HCEC 1CT (cell line): ENCODE data around the gene TBRG4.

ENCODE experiments used
- DNase-seq: peaks from one replicate; pipeline ENCODE4 v3.0.0-alpha.2; 2017

The TBRG4 gene

DNA sequence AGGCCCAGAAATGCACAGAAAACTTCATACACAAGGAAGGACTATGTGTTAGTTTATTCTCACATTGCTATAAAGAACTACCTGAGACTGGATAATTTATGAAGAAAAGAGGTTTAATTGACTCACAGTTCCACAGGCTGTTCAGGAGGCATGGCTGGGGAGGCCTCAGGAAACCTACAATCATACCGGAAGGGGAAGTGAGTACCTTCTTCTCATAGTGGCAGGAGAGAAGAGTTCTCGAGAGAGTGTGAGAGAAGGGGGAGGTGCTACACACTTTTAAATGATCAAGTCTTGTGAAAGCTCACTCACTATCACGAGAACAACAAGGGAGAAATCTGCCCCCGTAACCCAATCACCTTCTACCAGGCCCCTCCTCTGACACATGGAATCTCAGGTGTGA, 29.3 kb upstream of the TBRG4 start:
- DNase-seq: no peak

DNA sequence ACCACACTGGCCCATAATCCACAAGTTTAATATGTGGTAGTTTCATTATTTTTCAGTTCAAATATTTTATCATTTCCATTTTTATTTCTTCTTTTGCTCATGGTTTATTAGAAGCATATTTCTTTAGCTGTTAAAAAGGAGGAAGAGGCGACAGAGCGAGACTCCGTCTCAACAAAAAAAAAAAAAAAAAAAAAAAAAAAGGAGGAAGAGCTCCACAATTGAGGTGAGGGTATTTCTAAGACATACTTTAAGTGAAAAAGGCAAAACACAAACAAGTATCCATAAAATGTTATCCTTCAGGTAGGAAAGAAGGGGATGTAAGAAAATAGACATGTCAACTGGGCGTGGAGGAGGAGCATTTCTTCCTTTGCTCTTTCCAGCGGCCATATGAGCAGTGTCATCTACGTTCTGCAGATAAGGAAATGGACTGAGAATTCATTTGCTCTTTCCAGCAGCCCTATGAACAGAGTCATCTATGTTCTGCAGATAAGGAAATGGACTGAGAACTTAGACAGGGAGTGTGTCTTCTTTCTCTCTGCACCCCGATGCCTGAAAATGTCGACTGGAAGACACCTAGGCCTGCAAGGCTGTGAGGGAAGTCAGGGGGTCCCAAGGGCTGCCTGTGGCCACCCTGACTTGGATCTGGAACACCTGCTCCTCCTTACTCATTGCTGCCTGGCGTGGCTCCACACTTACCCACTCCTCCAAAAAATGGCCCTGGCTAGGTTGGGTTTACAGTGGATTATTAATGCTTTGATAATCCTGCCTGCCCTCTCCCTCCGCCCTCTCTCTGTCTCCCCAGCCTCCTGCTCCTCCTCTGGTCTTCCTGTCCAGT, 27.2 kb upstream of the TBRG4 start:
- DNase-seq: no peak

DNA sequence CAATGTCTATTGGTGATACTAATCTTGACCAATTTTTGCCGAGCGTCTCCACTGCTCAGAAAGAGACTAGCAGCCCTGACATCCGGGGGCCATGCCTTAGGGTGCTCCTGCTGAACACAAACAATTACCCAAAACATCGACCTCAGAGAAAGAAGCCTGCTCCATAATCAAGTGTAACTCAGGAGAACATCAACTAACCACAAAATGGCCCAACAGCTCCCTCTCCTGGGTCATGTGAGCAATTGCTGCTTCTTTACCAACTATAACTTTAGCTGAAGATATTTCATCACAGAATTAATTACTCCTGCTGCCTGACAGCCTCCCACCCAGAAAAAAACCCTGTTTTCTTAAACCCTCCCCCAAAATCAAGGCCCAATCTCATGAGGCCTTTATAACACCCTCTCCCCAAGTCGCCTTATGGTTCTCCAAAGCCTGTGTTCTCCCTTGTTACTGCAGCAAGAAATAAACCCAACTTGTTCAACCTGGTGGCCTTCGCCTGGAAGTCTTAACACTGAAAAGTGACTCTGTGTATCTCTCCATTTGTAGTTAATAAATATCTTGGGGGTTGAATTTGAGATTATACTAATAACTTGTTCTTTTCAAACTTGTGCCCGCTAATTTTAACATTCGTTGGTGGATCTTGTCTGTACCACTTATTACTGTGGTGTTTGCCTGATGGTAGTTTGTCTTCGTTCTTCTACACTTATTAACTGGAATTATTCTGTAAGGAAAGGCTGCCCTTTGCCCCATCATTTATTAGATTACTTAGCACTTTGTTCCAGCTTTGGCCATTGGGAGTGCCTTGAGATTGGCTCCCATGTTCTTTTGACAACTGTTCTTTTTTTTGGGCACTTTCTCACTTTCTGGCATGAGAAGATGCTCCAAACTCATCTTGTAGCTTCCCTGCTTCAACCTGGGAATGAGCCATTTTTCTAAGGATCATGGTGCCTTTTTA, 24.9 kb upstream of the TBRG4 start:
- DNase-seq: peak; percentile 53

GRCh38 chr7:45133877-45134276, 22.4 kb upstream of the TBRG4 start:
- DNase-seq: no peak

DNA sequence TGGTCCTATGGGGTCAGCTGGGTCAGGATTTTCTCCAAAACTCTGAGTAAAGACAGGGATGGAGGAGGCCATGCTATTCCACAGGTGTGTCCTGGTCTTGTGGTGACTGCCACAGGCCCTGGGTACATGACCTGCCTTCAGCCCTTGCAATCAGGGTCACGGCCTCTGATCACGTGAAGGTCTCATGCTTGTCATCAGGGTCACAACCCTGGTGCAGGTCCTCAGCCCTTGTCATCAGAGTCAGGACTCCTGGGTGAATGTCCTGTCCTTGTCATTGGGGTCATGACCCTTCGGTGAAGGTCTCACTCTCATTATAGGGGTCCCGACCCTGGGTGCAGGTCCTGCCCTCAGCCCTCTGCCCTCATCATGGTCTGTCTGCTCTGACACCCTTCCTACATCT, 21.9 kb upstream of the TBRG4 start:
- no peak for DNase-seq

DNA sequence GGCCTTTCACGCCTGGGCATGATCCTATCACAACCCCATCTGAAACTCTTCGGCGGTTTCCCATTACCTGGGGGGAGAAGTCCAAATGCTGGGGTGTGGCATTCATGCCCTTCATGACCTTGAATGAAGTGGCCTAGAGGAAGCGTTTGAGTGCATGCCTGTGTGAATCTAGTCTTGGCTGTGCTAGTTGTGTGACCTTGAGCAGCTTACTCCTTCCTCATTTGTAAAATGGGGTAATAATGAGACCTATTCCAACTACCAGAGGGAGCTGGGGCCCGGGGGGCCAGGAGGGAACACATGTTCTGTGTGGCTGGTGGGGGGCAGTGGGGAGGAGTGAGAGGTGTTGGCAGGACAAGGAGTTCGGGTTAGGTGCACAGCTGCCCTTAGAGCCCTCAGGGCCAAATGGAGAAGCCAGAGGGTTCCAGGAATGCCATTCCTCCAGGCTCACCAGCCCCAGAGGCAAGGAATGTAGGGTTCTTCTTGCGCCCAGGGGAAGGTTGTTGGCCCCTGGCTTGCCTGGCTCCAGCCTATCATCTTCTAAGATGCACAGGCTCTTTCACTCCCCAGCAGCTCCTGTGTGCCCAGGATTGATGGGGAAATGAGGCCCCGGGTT, 21.3 kb upstream of the TBRG4 start:
- no peak for DNase-seq

DNA sequence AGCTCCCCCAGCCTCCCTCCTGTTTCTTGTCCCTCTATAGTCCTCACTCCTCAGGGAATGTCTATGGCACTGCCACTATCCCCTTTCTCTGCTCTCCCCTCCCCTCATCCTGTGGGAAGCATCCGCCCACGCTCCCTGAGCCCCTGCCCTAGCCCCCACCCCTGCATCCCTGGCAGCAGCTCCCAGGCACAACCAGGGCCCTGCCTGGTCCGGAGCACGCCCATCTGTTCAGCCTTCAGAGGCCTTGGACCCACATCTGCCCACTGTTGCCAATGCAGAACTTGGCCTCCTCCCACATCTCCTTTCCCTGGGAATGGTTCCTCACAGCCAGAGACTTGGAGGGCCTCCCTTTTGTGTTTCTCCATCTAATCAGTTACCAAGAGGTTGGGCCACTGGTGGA, 20.4 kb upstream of the TBRG4 start:
- DNase-seq: no peak

- no peak for DNase-seq
Observed at GRCh38 chr7:45130910-45131309, 19.4 kb upstream of the TBRG4 start.

GRCh38 chr7:45129906-45130305, 18.4 kb upstream of the TBRG4 start:
- no peak for DNase-seq

DNA sequence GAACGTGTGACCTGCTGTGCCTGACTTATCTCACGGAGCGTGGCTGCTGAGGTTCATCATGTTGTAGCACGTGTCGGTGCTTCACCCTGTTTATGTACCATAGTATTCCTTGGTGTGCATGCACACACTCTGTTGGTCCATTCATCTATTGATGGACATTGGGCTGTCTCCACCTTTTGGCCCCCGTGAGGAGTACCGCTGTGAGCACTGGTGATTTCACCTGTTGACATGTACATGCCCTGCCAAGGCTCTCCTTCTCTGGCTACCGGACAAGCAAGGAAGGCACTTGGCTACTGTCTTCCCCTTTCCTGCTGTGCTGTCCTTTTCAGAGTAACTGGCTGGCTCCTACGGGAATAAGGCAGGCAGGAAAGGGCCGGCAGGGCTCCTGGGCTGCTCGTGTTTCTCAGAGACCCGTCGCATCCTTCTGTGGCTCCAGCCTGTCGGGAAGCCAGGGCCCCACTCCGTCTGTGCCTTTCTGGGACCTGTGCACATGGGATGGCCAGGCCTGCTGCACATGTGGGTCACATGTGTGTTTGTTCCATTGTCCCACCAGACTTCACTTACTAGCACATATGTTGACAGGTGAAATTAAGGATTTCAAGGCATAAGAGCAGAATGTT, 17.8 kb upstream of the TBRG4 start:
- DNase-seq: no peak

- no peak for DNase-seq
Observed at GRCh38 chr7:45126920-45127319, 15.4 kb upstream of the TBRG4 start.

DNA sequence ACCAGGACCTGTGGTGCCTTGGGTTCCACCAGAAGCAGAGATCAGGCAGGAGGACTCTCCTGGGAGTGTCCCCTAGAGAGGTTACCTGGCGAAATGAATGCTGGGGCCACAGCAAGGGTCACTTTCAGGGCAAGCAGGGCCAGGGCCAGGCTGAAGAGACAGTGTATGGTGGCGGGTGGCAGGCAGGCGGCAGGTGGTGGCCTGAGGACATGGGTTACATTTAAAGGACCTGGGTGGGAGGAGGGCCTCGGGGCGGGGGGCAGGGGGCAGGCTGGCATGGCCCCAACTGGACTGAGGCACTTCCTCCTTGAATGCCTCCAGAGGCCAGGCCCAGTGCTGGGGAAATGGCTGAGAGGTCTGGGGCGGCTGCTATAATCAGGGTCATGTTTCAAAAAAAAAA, 14.7 kb upstream of the TBRG4 start:
- no peak for DNase-seq

- no peak for DNase-seq
Observed at GRCh38 chr7:45125193-45125904, 13.9 kb upstream of the TBRG4 start.

GRCh38 chr7:45123913-45124710, 12.6 kb upstream of the TBRG4 start:
- DNase-seq: no peak

DNA sequence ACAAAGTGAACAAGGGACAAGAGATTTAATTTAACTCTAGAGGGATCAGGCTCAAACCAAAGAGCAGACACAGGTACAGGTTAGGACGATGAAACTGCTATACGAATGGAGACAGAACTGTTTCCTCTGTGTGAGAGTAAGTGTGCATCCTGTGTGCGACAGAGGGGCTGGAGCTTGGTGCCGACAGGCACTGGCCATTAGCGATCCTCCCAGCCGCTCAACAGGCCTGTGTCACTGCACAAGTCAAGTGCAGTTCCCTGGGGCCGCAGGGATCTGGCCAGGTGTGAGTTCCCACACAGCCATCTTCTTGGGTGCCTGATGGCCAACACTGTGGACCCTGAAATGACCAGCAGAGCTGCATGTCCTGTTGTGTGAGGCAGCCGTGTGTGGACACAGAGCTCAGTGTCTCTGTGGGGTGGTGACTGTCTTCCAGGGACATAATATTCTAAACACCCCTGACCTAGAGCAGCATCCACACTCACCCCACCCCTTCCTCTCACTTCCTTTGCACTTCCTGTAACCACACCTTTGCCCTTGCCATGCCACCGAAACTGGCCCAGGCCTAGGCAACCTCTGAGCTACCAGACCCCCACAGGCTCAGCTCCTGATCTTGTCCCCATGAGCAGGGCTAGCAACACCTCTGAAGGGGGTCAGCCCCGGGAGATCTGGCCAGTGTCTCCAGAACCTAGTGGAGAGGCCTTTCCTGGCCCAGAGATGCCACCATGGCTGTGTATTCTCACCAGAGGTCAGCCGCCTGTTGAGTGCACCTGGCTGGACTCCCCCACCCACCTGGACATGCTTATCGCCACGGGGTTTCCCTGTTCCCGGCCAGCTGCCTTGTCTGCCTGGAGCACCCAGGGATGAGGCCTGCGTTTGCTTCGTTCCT, 11.7 kb upstream of the TBRG4 start:
- no peak for DNase-seq

DNA sequence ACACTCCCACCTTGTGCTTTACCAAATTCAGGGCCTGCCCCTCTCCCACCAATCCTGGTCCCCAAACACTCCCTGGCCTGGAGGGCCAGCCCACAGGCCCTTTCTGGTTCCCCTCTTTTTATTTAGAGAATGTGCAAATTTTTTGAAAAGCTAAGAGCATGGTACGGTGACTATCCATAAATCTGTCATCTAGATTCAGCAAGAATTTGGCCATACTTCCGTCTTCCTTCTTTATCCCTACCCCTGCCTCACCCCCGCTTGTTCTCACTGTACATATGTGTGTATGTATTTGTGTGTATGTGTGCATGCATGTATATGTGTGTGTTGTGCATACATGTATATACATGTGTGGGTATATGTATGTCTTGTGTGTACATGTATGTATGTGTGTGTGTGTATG, 8.1 kb upstream of the TBRG4 start:
- DNase-seq: no peak

GRCh38 chr7:45118889-45119331, 7.4 kb upstream of the TBRG4 start:
- DNase-seq: no peak

DNA sequence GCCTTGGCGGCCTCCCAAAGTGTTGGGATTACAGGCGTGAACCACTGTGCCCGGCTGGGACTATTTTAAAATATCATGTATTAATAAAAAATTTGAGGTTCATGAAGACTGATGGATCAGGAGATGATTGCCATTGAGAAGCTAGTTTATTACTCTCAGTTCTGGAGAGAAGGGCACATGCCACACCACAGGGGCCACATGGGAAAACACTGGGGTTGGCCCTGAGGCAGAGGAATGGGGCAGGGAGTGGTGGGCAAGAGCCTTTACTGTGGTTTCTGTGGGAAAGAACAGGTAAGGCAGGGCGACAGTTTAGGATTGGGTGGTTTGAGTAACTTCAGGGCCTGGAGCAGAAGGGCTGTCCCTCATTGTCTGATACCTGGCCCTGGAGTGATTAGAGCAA, 6.8 kb upstream of the TBRG4 start:
- DNase-seq: no peak

DNA sequence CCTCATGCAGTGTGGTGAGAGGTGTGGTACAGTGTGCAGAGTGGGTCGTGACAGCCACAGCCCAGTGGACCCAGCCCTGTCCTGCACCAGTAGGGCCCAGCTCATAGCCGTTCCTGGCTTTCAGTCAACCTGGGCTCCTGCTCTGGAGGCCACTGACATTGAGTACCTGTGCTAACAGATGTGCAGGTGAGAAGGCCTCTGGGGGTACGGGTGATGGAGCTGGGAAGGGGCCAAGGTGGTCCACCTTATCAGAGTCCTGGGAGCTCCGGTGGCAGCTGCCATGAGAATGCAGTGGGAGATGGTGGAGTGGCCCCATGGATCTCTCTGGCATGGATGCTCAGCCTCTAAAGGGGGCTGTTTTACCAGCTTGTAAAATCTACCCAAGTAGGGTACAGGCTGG, 6.1 kb upstream of the TBRG4 start:
- DNase-seq: no peak

GRCh38 chr7:45116048-45116447, 4.6 kb upstream of the TBRG4 start:
- DNase-seq: no peak
